Measurements from ENCODE around the gene EXOSC7. TPM values are rescaled to one million over a fixed set of nuclear protein-coding genes. Genes with fewer than 3 reads are reported as not detected.

EXOSC7 gene
- total and polyA plus RNA-seq, 2 donors (not counting 3 experiments of a cell fraction or from before 2014, with no cell fraction given), result 44.5 to 53.8 TPM

DNA sequence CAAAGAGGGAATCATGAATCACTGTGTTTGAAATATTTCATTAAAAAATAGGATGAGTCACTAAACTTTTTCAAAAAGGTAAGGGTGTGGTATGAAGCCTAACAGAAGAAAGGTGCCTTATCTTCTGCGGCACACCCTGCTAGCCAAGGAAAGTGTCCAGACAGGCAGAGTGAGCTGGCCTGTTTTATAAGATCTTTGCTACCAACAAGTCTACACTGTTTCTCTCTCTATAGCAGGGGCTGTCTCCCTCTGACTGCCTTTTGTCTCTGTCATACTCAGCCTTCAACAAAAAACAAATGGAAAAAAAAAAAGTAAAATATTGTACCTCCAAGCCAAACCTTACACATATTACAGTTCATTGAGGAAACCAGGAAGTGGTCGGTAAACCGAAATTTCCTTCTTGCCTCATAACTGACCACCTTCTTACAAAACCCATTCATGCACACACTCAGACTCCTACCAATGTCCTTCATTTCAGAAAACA is 9.2 kb upstream of the EXOSC7 start:
- no peaks in the 10 kb centered on the region for H3K9me3 ChIP-seq (replicated peaks; ENCODE audit: control insufficient read depth, insufficient read depth, low read length)
- no peak overlapping the region for H3K9ac ChIP-seq (replicated peaks; ENCODE audit: extremely low read depth, insufficient read depth, low read length)
- ChIA-PET CTCF (interaction anchor here (1.5 to 2.4 kb wide), 2 partner anchors 9 to 12 kb away, joined by 3 to 7 read pairs; partner anchors contain the start of genes EXOSC7 and ZDHHC3), POLR2A (no interaction called here)
- BruUV-seq (replicated peaks), result no TSS peak
- H3K27ac ChIP-seq (ENCODE audit: insufficient read depth, low read depth, low read length), result no peak overlapping the region
- no peaks in the 10 kb centered on the region for H3K9me1 ChIP-seq (replicated peaks; ENCODE audit: control insufficient read depth, extremely low read depth, insufficient read depth, low read length)
- H2AFZ ChIP-seq (ENCODE audit: low read depth, low read length), result no peak overlapping the region
- peak; percentile 40 for FAIRE-seq
- H3K4me1 ChIP-seq (ENCODE audit: control insufficient read depth, extremely low read depth, insufficient read depth, low read length), result peaks cover 3% of the 10 kb centered on the region
- H3K4me3 ChIP-seq (replicated peaks in 1 of 3; ENCODE audit: insufficient read depth in 1 of 3, low read depth in 1 of 3, low read length in 3 of 3), result no peak overlapping the region
- dilution Hi-C loops (cut with MboI; ENCODE audit: extremely low pct_ligation_motif_present, low sequenced_read_pairs), result no loop called here
- DNase-seq (ENCODE audit: low read depth, low spot score), result no peak
- no peak for TF ChIP-seq GATA2 (IDR thresholded peaks at IDR 0.05; ENCODE audit: insufficient read depth, insufficient read length, low read depth, low read length)
- TF ChIP-seq MYC (IDR thresholded peaks at IDR 0.05; ENCODE audit: low read depth, low read length), result no peak
- TF ChIP-seq FOS (IDR thresholded peaks at IDR 0.05; ENCODE audit: borderline replicate concordance, insufficient read depth, low read length), result no peak
- no peak for TF ChIP-seq JUN (IDR thresholded peaks at IDR 0.05; ENCODE audit: borderline replicate concordance, insufficient read depth, insufficient read length, low read depth)
- TF ChIP-seq, protein P1, sequence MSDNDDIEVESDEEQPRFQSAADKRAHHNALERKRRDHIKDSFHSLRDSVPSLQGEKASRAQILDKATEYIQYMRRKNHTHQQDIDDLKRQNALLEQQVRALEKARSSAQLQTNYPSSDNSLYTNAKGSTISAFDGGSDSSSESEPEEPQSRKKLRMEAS (IDR thresholded peaks at IDR 0.05; ENCODE audit: insufficient read depth, insufficient read length), result no peak
- TF ChIP-seq POLR2AphosphoS5 (IDR thresholded peaks at IDR 0.05; ENCODE audit: insufficient read depth, low read depth, low read length), result no peak
- TF ChIP-seq, protein P2, sequence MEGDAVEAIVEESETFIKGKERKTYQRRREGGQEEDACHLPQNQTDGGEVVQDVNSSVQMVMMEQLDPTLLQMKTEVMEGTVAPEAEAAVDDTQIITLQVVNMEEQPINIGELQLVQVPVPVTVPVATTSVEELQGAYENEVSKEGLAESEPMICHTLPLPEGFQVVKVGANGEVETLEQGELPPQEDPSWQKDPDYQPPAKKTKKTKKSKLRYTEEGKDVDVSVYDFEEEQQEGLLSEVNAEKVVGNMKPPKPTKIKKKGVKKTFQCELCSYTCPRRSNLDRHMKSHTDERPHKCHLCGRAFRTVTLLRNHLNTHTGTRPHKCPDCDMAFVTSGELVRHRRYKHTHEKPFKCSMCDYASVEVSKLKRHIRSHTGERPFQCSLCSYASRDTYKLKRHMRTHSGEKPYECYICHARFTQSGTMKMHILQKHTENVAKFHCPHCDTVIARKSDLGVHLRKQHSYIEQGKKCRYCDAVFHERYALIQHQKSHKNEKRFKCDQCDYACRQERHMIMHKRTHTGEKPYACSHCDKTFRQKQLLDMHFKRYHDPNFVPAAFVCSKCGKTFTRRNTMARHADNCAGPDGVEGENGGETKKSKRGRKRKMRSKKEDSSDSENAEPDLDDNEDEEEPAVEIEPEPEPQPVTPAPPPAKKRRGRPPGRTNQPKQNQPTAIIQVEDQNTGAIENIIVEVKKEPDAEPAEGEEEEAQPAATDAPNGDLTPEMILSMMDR (IDR thresholded peaks at IDR 0.05; ENCODE audit: extremely low read depth in 1 of 2, insufficient read depth in 1 of 2, low read depth in 1 of 2, low read length in 2 of 2), result no peak
- no peak for TF ChIP-seq POLR2A (IDR thresholded peaks at IDR 0.05; ENCODE audit: low read depth, low read length)
- no peak for TF ChIP-seq EZH2 (IDR thresholded peaks at IDR 0.05; ENCODE audit: borderline replicate concordance, low read depth, low read length, severe bottlenecking)
- H3K4me2 ChIP-seq (ENCODE audit: insufficient read depth, low read length), result no peak overlapping the region
- H3K79me2 ChIP-seq (ENCODE audit: control insufficient read depth, insufficient read depth, low read length), result peaks cover 26% of the 10 kb centered on the region
- H3K36me3 ChIP-seq (ENCODE audit: control insufficient read depth in 2 of 2, extremely low read depth in 1 of 2, insufficient read depth in 2 of 2, low read length in 2 of 2), result no peaks in the 10 kb centered on the region
- H3K27me3 ChIP-seq (ENCODE audit: control insufficient read depth in 2 of 2, insufficient read depth in 2 of 2, low read length in 2 of 2), result no peaks in the 10 kb centered on the region
- intact Hi-C loops (cut with micrococcal nuclease), result no loop called here
- no peaks in the 10 kb centered on the region for H4K20me1 ChIP-seq (replicated peaks; ENCODE audit: control insufficient read depth, extremely low read depth, insufficient read depth, low read length)

All from endothelial cell of umbilical vein (primary cell).